ENCODE measurements around the gene MYH16. TPM values are rescaled to one million over a fixed set of nuclear protein-coding genes. Genes with fewer than 3 reads are reported as not detected.
"Not testable (repeated sequence)": the region's sequence is repeated elsewhere in the genome, so short reads cannot be mapped to it uniquely, and the experiment has no call there.

Gene MYH16
- total RNA-seq, 1 donor from 2014 or later = not detected

GRCh38 chr7:99275496-99275895, 2.9 kb downstream of the MYH16 start:
- Mint-ChIP-seq H3K4me3 (ENCODE audit: unreplicated experiment) (no peak overlapping the region), H3K4me1 (ENCODE audit: unreplicated experiment) (no peaks in the 10 kb centered on the region)

DNA sequence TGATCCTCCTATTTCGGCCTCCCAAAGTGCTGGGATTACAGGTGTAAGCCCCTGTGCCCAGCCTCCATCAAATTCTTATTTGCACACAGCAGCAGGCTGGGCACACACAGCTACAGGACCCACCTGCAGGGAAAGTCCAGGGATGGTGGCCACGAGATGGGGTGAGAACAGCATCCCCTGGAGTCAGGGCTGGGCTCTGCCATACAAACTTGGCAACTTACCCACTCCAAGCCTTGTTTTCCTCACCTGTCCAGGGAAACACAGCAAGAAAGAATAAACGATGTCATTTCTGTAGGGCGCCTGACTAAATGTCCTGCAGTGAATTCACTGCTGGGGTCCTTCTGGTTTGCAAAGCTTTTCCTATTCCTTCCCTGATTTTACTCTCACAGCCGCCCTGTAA, 5.5 kb downstream of the MYH16 start:
- H3K27ac Mint-ChIP-seq (ENCODE audit: unreplicated experiment) = no peak overlapping the region
- no peak for DNase-seq (ENCODE audit: low spot score)
- H3K9me3 Mint-ChIP-seq (ENCODE audit: unreplicated experiment) = no peaks in the 10 kb centered on the region

More at GRCh38 chr7:99275496-99275895, 2.9 kb downstream of the MYH16 start:
- TF ChIP-seq, protein P1, sequence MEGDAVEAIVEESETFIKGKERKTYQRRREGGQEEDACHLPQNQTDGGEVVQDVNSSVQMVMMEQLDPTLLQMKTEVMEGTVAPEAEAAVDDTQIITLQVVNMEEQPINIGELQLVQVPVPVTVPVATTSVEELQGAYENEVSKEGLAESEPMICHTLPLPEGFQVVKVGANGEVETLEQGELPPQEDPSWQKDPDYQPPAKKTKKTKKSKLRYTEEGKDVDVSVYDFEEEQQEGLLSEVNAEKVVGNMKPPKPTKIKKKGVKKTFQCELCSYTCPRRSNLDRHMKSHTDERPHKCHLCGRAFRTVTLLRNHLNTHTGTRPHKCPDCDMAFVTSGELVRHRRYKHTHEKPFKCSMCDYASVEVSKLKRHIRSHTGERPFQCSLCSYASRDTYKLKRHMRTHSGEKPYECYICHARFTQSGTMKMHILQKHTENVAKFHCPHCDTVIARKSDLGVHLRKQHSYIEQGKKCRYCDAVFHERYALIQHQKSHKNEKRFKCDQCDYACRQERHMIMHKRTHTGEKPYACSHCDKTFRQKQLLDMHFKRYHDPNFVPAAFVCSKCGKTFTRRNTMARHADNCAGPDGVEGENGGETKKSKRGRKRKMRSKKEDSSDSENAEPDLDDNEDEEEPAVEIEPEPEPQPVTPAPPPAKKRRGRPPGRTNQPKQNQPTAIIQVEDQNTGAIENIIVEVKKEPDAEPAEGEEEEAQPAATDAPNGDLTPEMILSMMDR (IDR thresholded peaks at IDR 0.05; ENCODE audit: unreplicated experiment) = no peak
- no peak overlapping the region for H3K27ac Mint-ChIP-seq (ENCODE audit: unreplicated experiment)
- peaks cover 9% of the 10 kb centered on the region for H3K27me3 Mint-ChIP-seq (ENCODE audit: unreplicated experiment)
- H3K9me3 Mint-ChIP-seq (ENCODE audit: unreplicated experiment) = no peaks in the 10 kb centered on the region
- DNase-seq (ENCODE audit: low spot score) = no peak
- peaks cover 4% of the 10 kb centered on the region for H3K36me3 Mint-ChIP-seq (ENCODE audit: low read depth, unreplicated experiment)

GRCh38 chr7:99284165-99284564, 11.5 kb downstream of the MYH16 start:
- H3K27me3 Mint-ChIP-seq (ENCODE audit: unreplicated experiment); H3K4me3 Mint-ChIP-seq (ENCODE audit: unreplicated experiment); H3K4me1 Mint-ChIP-seq (ENCODE audit: unreplicated experiment); H3K27ac Mint-ChIP-seq (ENCODE audit: unreplicated experiment); DNase-seq (ENCODE audit: low spot score); H3K36me3 Mint-ChIP-seq (ENCODE audit: low read depth, unreplicated experiment); H3K9me3 Mint-ChIP-seq (ENCODE audit: unreplicated experiment): not testable (repeated sequence)

More for the DNA sequence above, 5.5 kb downstream of the MYH16 start:
- no peak overlapping the region for H3K4me3 Mint-ChIP-seq (ENCODE audit: unreplicated experiment)
- TF ChIP-seq, protein P1 (IDR thresholded peaks at IDR 0.05; ENCODE audit: unreplicated experiment) = no peak
- no peaks in the 10 kb centered on the region for H3K4me1 Mint-ChIP-seq (ENCODE audit: unreplicated experiment)
- H3K36me3 Mint-ChIP-seq (ENCODE audit: low read depth, unreplicated experiment) = peaks cover 4% of the 10 kb centered on the region
- peaks cover 9% of the 10 kb centered on the region for H3K27me3 Mint-ChIP-seq (ENCODE audit: unreplicated experiment)

DNA sequence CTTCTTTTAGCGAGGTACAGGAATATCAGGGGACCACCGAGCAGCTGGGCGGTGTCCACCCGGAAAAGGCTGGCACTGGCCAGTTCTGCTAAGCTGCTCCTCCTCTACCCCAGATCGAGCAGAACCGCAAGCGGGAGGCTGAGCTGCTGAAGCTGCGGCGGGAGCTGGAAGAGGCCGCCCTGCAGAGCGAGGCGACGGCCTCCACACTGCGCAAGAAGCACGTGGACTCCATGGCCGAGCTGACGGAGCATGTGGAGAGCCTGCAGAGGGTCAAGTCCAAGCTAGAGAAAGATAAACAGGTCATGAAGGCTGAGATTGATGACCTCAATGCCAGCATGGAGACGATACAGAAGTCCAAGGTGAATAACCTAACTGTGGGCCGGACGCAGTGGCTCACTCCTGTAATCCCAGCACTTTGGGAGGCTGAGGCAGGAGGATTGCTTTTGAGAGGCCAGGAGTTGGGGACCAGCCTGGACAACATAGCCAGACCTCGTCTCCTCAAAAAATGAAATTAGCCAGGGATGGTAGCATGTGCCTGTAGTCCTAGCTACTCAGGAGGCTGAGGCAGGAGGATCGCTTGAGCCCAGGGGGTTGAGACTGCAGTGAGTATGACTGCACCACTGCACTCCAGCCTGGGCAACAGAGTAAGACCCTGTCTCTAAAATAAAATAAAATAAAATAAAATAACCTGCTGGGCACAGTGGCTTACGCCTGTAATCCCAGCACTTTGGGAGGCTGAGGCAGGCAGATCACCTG, 15.3 kb downstream of the MYH16 start:
- TF ChIP-seq, protein P1 (IDR thresholded peaks at IDR 0.05; ENCODE audit: unreplicated experiment) = no peak
- Mint-ChIP-seq H3K27ac (ENCODE audit: unreplicated experiment) (no peak overlapping the region), H3K27me3 (ENCODE audit: unreplicated experiment) (peaks cover 2% of the 10 kb centered on the region), H3K4me3 (ENCODE audit: unreplicated experiment) (no peak overlapping the region), H3K36me3 (ENCODE audit: low read depth, unreplicated experiment) (no peaks in the 10 kb centered on the region), H3K9me3 (ENCODE audit: unreplicated experiment) (no peaks in the 10 kb centered on the region), H3K4me1 (ENCODE audit: unreplicated experiment) (no peaks in the 10 kb centered on the region)
- DNase-seq (ENCODE audit: low spot score) = no peak

DNA sequence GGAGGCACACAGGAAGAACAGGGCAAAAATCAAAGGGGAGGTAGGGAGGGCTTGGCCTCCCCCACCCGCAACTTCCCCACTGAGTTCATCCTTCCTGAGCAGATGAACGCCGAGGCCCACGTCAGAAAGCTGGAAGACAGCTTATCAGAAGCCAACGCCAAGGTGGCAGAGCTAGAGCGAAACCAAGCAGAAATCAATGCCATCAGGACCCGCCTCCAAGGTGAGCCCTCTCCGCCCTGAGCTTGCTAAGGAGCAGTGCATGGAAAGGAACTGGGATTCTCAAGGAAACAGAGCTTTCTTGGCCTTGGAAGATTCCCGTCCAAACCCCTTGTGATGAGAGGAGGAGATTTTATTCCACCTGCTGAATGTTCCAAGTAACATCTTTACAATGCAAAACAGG, 16.5 kb downstream of the MYH16 start:
- no peak for DNase-seq (ENCODE audit: low spot score)
- H3K27ac Mint-ChIP-seq (ENCODE audit: unreplicated experiment) = no peak overlapping the region
- no peak overlapping the region for H3K4me3 Mint-ChIP-seq (ENCODE audit: unreplicated experiment)

DNA sequence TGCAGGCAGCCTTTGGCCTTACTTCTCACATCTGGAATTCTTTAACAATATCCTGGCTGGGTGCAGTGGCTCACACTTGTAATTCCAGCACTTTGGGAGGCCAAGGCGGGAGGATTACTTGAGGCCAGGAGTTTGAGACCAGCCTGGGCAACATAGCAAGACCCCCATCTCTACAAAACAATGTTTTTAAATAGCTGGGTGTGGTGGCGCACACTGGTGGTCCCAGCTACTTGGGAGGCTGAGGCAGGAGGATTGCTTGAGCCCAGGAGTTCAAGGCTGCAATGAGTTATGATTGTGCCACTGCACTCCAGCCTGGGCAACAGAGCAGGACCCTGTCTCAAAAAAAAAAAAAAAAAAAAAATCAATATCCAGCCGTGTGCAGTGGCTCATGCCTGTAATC, 17.5 kb downstream of the MYH16 start:
- H3K27ac Mint-ChIP-seq (ENCODE audit: unreplicated experiment) = not testable (repeated sequence)

More for the DNA sequence above, 16.5 kb downstream of the MYH16 start:
- Mint-ChIP-seq H3K36me3 (ENCODE audit: low read depth, unreplicated experiment) (no peaks in the 10 kb centered on the region), H3K27me3 (ENCODE audit: unreplicated experiment) (no peaks in the 10 kb centered on the region), H3K4me1 (ENCODE audit: unreplicated experiment) (no peaks in the 10 kb centered on the region), H3K9me3 (ENCODE audit: unreplicated experiment) (no peaks in the 10 kb centered on the region)
- TF ChIP-seq, protein P1 (IDR thresholded peaks at IDR 0.05; ENCODE audit: unreplicated experiment) = no peak

More for the DNA sequence above, 17.5 kb downstream of the MYH16 start:
- DNase-seq (ENCODE audit: low spot score); H3K9me3 Mint-ChIP-seq (ENCODE audit: unreplicated experiment); H3K4me3 Mint-ChIP-seq (ENCODE audit: unreplicated experiment); H3K4me1 Mint-ChIP-seq (ENCODE audit: unreplicated experiment); H3K27me3 Mint-ChIP-seq (ENCODE audit: unreplicated experiment); H3K36me3 Mint-ChIP-seq (ENCODE audit: low read depth, unreplicated experiment): not testable (repeated sequence)

Measured in endothelial cell (in vitro differentiated cells).